H1 (cell line): ENCODE measurements around the gene NAV2. TPM values are rescaled to one million over a fixed set of nuclear protein-coding genes. Genes with fewer than 3 reads are reported as not detected.

Source experiments
- CTCF ChIA-PET: fragments of 300-600 bp; sonication (Branson Sonifier 250); formaldehyde crosslinking; loops from one replicate; lab custom pipeline; 2021; ENCODE audit not compliant: partially characterized antibody; lab: Charles Lee
- POLR2A ChIA-PET: fragments of 300-600 bp; sonication (Branson Sonifier 250); formaldehyde crosslinking; loops from one replicate; lab custom pipeline; 2021; ENCODE audit warnings: inconsistent platforms; ENCODE audit not compliant: partially characterized antibody; lab: Charles Lee
- DNase-seq, 2 experiments: peaks; one replicate each; pipeline versions ENCODE4 v3.0.0 to v3.0.0-alpha.2; 2010 to 2022; ENCODE audit warnings: low spot score in 2 of 2, low read depth in 1 of 2, mixed read lengths in 1 of 2
- FAIRE-seq: peaks from 2 replicates; lab custom pipeline; 2011; peaks lifted over from hg19 to GRCh38; lab: Jason Lieb, UNC
- H2AFZ ChIP-seq: 2 replicates; pipeline ENCODE4 v1.8.1; 2012; ENCODE audit warnings: low read length, inconsistent platforms
- H2AK5ac ChIP-seq: 2 replicates; pipeline ENCODE4 v1.6.1; 2013; ENCODE audit warnings: low read depth, low read length
- H2BK120ac ChIP-seq: replicated peaks from 2 replicates; pipeline ENCODE3; 2013; ENCODE audit warnings: low read depth, low read length, inconsistent platforms
- H2BK12ac ChIP-seq: 2 replicates; pipeline ENCODE4 v1.6.1; 2013; ENCODE audit warnings: low read depth, low read length
- H2BK15ac ChIP-seq: 2 replicates; pipeline ENCODE4 v1.6.1; 2013; ENCODE audit warnings: low read length
- H2BK20ac ChIP-seq: 2 replicates; pipeline ENCODE4 v1.6.1; 2013; ENCODE audit warnings: low read length
- H2BK5ac ChIP-seq: 2 replicates; pipeline ENCODE4 v1.6.1; 2013; ENCODE audit warnings: low read depth, low read length
- H3K14ac ChIP-seq: 2 replicates; pipeline ENCODE4 v1.6.1; 2013; ENCODE audit warnings: inconsistent platforms; ENCODE audit not compliant: insufficient read length
- H3K18ac ChIP-seq: 2 replicates; pipeline ENCODE4 v1.6.1; 2013; ENCODE audit warnings: low read length; ENCODE audit errors: extremely low read depth
- H3K23ac ChIP-seq: 2 replicates; pipeline ENCODE4 v1.6.1; 2013; ENCODE audit warnings: inconsistent platforms; ENCODE audit not compliant: insufficient read length
- H3K23me2 ChIP-seq: 2 replicates; pipeline ENCODE4 v1.6.1; 2013; ENCODE audit warnings: low read depth, low read length
- H3K27ac ChIP-seq: 2 replicates; pipeline ENCODE4 v1.6.1; 2011; ENCODE audit warnings: low read depth, low read length, inconsistent platforms
- H3K27me3 ChIP-seq, 4 experiments: replicated peaks in 1 of 4; 1 replicate in 1 of 4; 2 replicates in 3 of 4; pipeline versions ENCODE4 v1.6.1 to v1.8.1; 2011 to 2013; ENCODE audit warnings: low read length in 3 of 4, mild to moderate bottlenecking in 3 of 4, inconsistent platforms in 2 of 4, mixed read lengths in 2 of 4, moderate library complexity in 1 of 4; ENCODE audit not compliant: control insufficient read depth in 3 of 4, insufficient read depth in 3 of 4; ENCODE audit errors: extremely low read depth in 1 of 4
- H3K36me3 ChIP-seq, 4 experiments: 2 replicates each; pipeline versions ENCODE4 v1.6.1 to v1.8.1; 2011 to 2013; ENCODE audit warnings: mild to moderate bottlenecking in 4 of 4, low read length in 3 of 4, moderate library complexity in 2 of 4, control low read depth in 1 of 4, inconsistent platforms in 1 of 4; ENCODE audit not compliant: insufficient read depth in 4 of 4, control insufficient read depth in 2 of 4
- H3K4ac ChIP-seq: replicated peaks from 2 replicates; pipeline ENCODE3; 2013; ENCODE audit warnings: low read length, low read depth, mixed read lengths, inconsistent platforms; ENCODE audit not compliant: insufficient read length
- H3K4me1 ChIP-seq, 4 experiments: replicated peaks in 1 of 4; 1 replicate in 1 of 4; 2 replicates in 3 of 4; pipeline versions ENCODE4 v1.6.1 to v1.8.1; 2011 to 2013; ENCODE audit warnings: low read length in 3 of 4, inconsistent platforms in 2 of 4, mixed read lengths in 1 of 4; ENCODE audit not compliant: insufficient read depth in 4 of 4, control insufficient read depth in 3 of 4
- H3K4me2 ChIP-seq, 2 experiments: 2 replicates each; pipeline versions ENCODE4 v1.6.1 to v1.8.1; 2011 to 2013; ENCODE audit warnings: low read depth in 2 of 2, low read length in 2 of 2, control low read depth in 1 of 2, inconsistent platforms in 1 of 2, mild to moderate bottlenecking in 1 of 2; ENCODE audit not compliant: insufficient read depth in 1 of 2
- H3K4me3 ChIP-seq, 4 experiments: fragments of 200-600, 300-600 bp in 1 of 4; sonication (generic), shearing (Covaris generic), sonication (Bioruptor Twin) in 1 of 4; 2 replicates each; pipeline versions ENCODE4 v1.5.1 to v1.8.1; 2011 to 2016; ENCODE audit warnings: low read length in 4 of 4, low read depth in 3 of 4, control low read depth in 2 of 4, inconsistent platforms in 2 of 4, mild to moderate bottlenecking in 2 of 4, mixed read lengths in 1 of 4, moderate library complexity in 1 of 4; ENCODE audit not compliant: insufficient read depth in 2 of 4; ENCODE audit errors: extremely low read depth in 1 of 4
- H3K56ac ChIP-seq: replicated peaks from 2 replicates; pipeline ENCODE3; 2013; ENCODE audit warnings: low read depth, mild to moderate bottlenecking, mixed read lengths, low read length, inconsistent platforms; ENCODE audit not compliant: insufficient read length
- H3K79me1 ChIP-seq: 2 replicates; pipeline ENCODE4 v1.6.1; 2013; ENCODE audit warnings: low read depth, low read length, control low read depth
- H3K79me2 ChIP-seq, 2 experiments: 2 replicates each; pipeline versions ENCODE4 v1.6.1 to v1.8.1; 2012 to 2013; ENCODE audit warnings: low read length in 2 of 2, mild to moderate bottlenecking in 2 of 2, inconsistent platforms in 1 of 2; ENCODE audit not compliant: insufficient read depth in 2 of 2, control insufficient read depth in 1 of 2
- H3K9ac ChIP-seq, 4 experiments: replicated peaks in 1 of 4; 1 replicate in 1 of 4; 2 replicates in 3 of 4; pipeline versions ENCODE4 v1.6.1 to v1.8.1; 2011 to 2013; ENCODE audit warnings: low read depth in 3 of 4, low read length in 3 of 4, control low read depth in 2 of 4, mild to moderate bottlenecking in 2 of 4, moderate library complexity in 2 of 4, inconsistent platforms in 1 of 4; ENCODE audit errors: extremely low read depth in 1 of 4
- H3K9me3 ChIP-seq, 2 experiments: 2 replicates each; pipeline versions ENCODE4 v1.6.1 to v1.8.1; 2012 to 2013; ENCODE audit warnings: mild to moderate bottlenecking in 2 of 2, moderate library complexity in 2 of 2, control low read depth in 1 of 2, inconsistent platforms in 1 of 2, low read depth in 1 of 2, low read length in 1 of 2, mixed read lengths in 1 of 2; ENCODE audit not compliant: insufficient read depth in 2 of 2
- H4K20me1 ChIP-seq, 2 experiments: replicated peaks in 1 of 2; 2 replicates each; pipeline versions ENCODE3 to v1.8.1; 2011 to 2013; ENCODE audit warnings: inconsistent platforms in 2 of 2, low read length in 2 of 2, mild to moderate bottlenecking in 1 of 2; ENCODE audit not compliant: insufficient read depth in 2 of 2, control insufficient read depth in 1 of 2
- H4K5ac ChIP-seq: 2 replicates; pipeline ENCODE4 v1.6.1; 2013; ENCODE audit warnings: low read length, low read depth, mixed read lengths, inconsistent platforms; ENCODE audit not compliant: insufficient read length
- H4K8ac ChIP-seq: 2 replicates; pipeline ENCODE4 v1.8.0; 2013; ENCODE audit warnings: mild to moderate bottlenecking, moderate library complexity, low read length, inconsistent platforms; ENCODE audit not compliant: insufficient read depth; ENCODE audit errors: extremely low read depth
- H4K91ac ChIP-seq: replicated peaks from 2 replicates; pipeline ENCODE3; 2013; ENCODE audit warnings: low read length, mixed read lengths, inconsistent platforms; ENCODE audit not compliant: insufficient read length
- BCL11A ChIP-seq, 2 experiments: IDR thresholded peaks; one replicate each; pipeline ENCODE4 v1.6.1; 2011; ENCODE audit warnings: low read depth in 2 of 2, low read length in 2 of 2, mild to moderate bottlenecking in 2 of 2
- FOSL1 ChIP-seq: IDR thresholded peaks from 2 replicates; pipeline ENCODE4 v1.6.1; 2011; ENCODE audit warnings: mild to moderate bottlenecking, low read depth, low read length, moderate library complexity; ENCODE audit not compliant: insufficient read depth
- SRF ChIP-seq: IDR thresholded peaks from 2 replicates; pipeline ENCODE4 v1.6.1; 2011; ENCODE audit warnings: mild to moderate bottlenecking, low read depth, low read length, moderate library complexity
- polyA plus RNA-seq, 7 experiments: library from polyadenylated mRNA; depleted of rRNA in 3 of 7; stranded (reverse) in 5 of 7; unstranded in 2 of 7; fragments of >200 nt in 5 of 7; fragments of 200-250 nt in 2 of 7; gene quantifications; 1 replicate in 5 of 7; 2 replicates in 1 of 7; 4 replicates in 1 of 7; pipeline versions ENCODE4 v1.2.1 to v1.2.3, GENCODE V29; 2011 to 2013; ENCODE audit warnings: missing spikeins in 2 of 7, mixed read lengths in 2 of 7
- total RNA-seq: library from RNA; stranded (reverse); fragmentation: NEBNext Ultra II Directional; extraction: Animal tissue kit (Norgen Biotek cat#: 25700); gene quantifications from 2 replicates; pipeline ENCODE4 v1.2.1, GENCODE V29; 2021

The NAV2 gene
- total and polyA plus RNA-seq, 2 of the 8 experiments (the other 6 are each of a cell fraction or from before 2014, with no cell fraction given), result 35.6 to 73.6 TPM

DNA sequence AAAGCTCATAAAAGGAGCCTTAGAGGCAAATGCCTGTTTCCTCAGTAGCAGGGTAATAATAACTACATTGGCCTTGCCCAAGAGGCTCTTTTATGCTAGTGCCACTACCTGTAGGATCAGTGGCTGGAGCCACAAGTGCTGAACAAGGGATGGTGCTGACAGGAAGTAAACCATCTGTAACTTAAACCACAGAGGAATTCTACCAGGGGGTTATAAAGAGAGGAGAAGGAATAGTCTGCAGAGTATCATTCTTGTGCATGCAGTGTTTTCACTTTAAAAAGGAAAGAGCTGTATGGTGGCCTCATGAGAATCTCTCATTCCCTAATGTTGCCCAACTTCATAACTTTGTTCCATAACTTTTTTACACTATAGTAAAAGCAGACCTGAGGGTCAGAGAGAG lies 279.5 kb downstream of the NAV2 start:
- Histone ChIP-seq H2AK5ac (no peak overlapping the region), H3K4me1 (peaks cover 0 to 17% (median 8%) of the 10 kb centered on the region in 4 experiments; a peak in 6 of 7 replicates), H3K23me2 (no peaks in the 10 kb centered on the region), H3K27ac (no peak overlapping the region), H3K36me3 (peaks cover 0 to 16% (median 4%) of the 10 kb centered on the region in 4 experiments; a peak in 5 of 8 replicates), H3K18ac (no peak overlapping the region), H2BK12ac (no peak overlapping the region), H3K9ac (no peak overlapping the region), H2BK15ac (no peak overlapping the region), H4K8ac (no peak overlapping the region), H3K4me3 (no peak overlapping the region), H3K79me2 (no peaks in the 10 kb centered on the region), H4K20me1 (peaks cover 0 to 6% of the 10 kb centered on the region in 2 experiments), H2AFZ (no peak overlapping the region), H4K5ac (no peak overlapping the region), H2BK5ac (no peak overlapping the region), H3K56ac (no peak overlapping the region), H3K4ac (no peak overlapping the region), H3K4me2 (no peak overlapping the region), H4K91ac (no peak overlapping the region), H2BK120ac (no peak overlapping the region), H3K23ac (no peak overlapping the region), H2BK20ac (no peak overlapping the region), H3K27me3 (no peaks in the 10 kb centered on the region; a peak in 2 of 7 replicates), H3K9me3 (no peaks in the 10 kb centered on the region), H3K14ac (no peak overlapping the region), H3K79me1 (no peaks in the 10 kb centered on the region; the same call in 1 of the 2 replicates)
- TF ChIP-seq SRF (no peak), FOSL1 (no peak), BCL11A (IDR thresholded peaks at IDR 0.05; ENCODE audit: low read depth in 2 of 2, low read length in 2 of 2) (no peak)
- CTCF ChIA-PET, result interaction anchor here (0.8 to 2.7 kb wide), 4 partner anchors 8 to 76 kb away, joined by 3 to 7 read pairs (median 3); no protein-coding TSS in a partner anchor
- no peak for FAIRE-seq
- no peak for DNase-seq
- POLR2A ChIA-PET, result no interaction called here
